GM18870 (cell line): ENCODE data around the gene SPTBN1.

ENCODE experiments used
- ATAC-seq: cut with Tn5 transposase; IDR thresholded peaks from one replicate; pipeline ENCODE4 v1.9.1; 2021; ENCODE audit warnings: moderate library complexity; ENCODE audit not compliant: unreplicated experiment

Gene SPTBN1

GRCh38 chr2:54549917-54550518, 93.9 kb downstream of the SPTBN1 start:
- ATAC-seq: no peak

GRCh38 chr2:54550547-54550946, 94.4 kb downstream of the SPTBN1 start:
- no peak for ATAC-seq

GRCh38 chr2:54551123-54551756, 95.1 kb downstream of the SPTBN1 start:
- no peak for ATAC-seq

- ATAC-seq: no peak
Observed at GRCh38 chr2:54553075-54553474, 96.9 kb downstream of the SPTBN1 start.

- ATAC-seq: no peak
Observed at GRCh38 chr2:54553775-54554174, 97.6 kb downstream of the SPTBN1 start.

- no peak for ATAC-seq
Observed at GRCh38 chr2:54555318-54555837, 99.3 kb downstream of the SPTBN1 start.

- no peak for ATAC-seq
Observed at GRCh38 chr2:54556621-54557121, 100.5 kb downstream of the SPTBN1 start.

- no peak for ATAC-seq
Observed at GRCh38 chr2:54557211-54557600, 101.1 kb downstream of the SPTBN1 start.

- ATAC-seq: peak; percentile 24
Observed at GRCh38 chr2:54557601-54558187, 101.6 kb downstream of the SPTBN1 start.

GRCh38 chr2:54558188-54559005, 102.3 kb downstream of the SPTBN1 start:
- ATAC-seq: peak; percentile 27

- ATAC-seq: no peak
Observed at GRCh38 chr2:54559006-54559445, 102.9 kb downstream of the SPTBN1 start.

GRCh38 chr2:54559593-54560145, 103.5 kb downstream of the SPTBN1 start:
- ATAC-seq: no peak

GRCh38 chr2:54560146-54560881, 104.2 kb downstream of the SPTBN1 start:
- ATAC-seq: peak; percentile 50

GRCh38 chr2:54561010-54561409, 104.9 kb downstream of the SPTBN1 start:
- ATAC-seq: no peak

- no peak for ATAC-seq
Observed at GRCh38 chr2:54564439-54564838, 108.3 kb downstream of the SPTBN1 start.

- ATAC-seq: no peak
Observed at GRCh38 chr2:54565551-54565950, 109.4 kb downstream of the SPTBN1 start.

- no peak for ATAC-seq
Observed at GRCh38 chr2:54566896-54567295, 110.8 kb downstream of the SPTBN1 start.

- ATAC-seq: peak; percentile 33
Observed at GRCh38 chr2:54568876-54569321, 112.8 kb downstream of the SPTBN1 start.

GRCh38 chr2:54569745-54570301, 113.7 kb downstream of the SPTBN1 start:
- peak; percentile 9 for ATAC-seq
